Natural killer cell (primary cell): ENCODE measurements around the gene TPST1. TPM values are rescaled to one million over a fixed set of nuclear protein-coding genes. Genes with fewer than 3 reads are reported as not detected.

Source experiments
- ATAC-seq, 3 donors: fragments of 150-1000 bp in 2 of 3; fragments of 200-7000 bp in 1 of 3; cut with Tn5 transposase; 1 replicate in 1 of 3; 2 replicates in 2 of 3; pipeline ENCODE4 v1.10.0; 2021; ENCODE audit warnings: mild to moderate bottlenecking in 2 of 3, moderate library complexity in 2 of 3
- DNase-seq, 2 donors: peaks; one replicate each; pipeline versions ENCODE4 v3.0.0 to v3.0.0-alpha.2; 2013 to 2021; ENCODE audit warnings: mixed read lengths in 1 of 2
- H3K27ac ChIP-seq: one replicate; pipeline ENCODE4 v1.5.1; 2013; ENCODE audit warnings: mild to moderate bottlenecking, low read length
- H3K27me3 ChIP-seq: one replicate; pipeline ENCODE4 v1.6.1; 2013; ENCODE audit warnings: low read length; ENCODE audit not compliant: control insufficient read depth, insufficient read depth
- H3K36me3 ChIP-seq: one replicate; pipeline ENCODE4 v1.6.1; 2013; ENCODE audit warnings: low read length; ENCODE audit not compliant: control insufficient read depth, insufficient read depth
- H3K4me1 ChIP-seq: one replicate; pipeline ENCODE4 v1.6.1; 2013; ENCODE audit warnings: low read length; ENCODE audit not compliant: control insufficient read depth, insufficient read depth
- H3K4me3 ChIP-seq: one replicate; pipeline ENCODE4 v1.5.1; 2013; ENCODE audit warnings: low read length
- H3K9me3 ChIP-seq: one replicate; pipeline ENCODE4 v1.6.1; 2013; ENCODE audit warnings: low read length; ENCODE audit not compliant: control insufficient read depth, insufficient read depth
- H3K27ac Mint-ChIP-seq, 2 donors: one replicate each; pipeline ENCODE4 v1.8.0; 2022; ENCODE audit warnings: mild to moderate bottlenecking in 2 of 2, mixed read lengths in 2 of 2, moderate library complexity in 1 of 2
- H3K27me3 Mint-ChIP-seq, 2 donors: one replicate each; pipeline ENCODE4 v1.8.0; 2022; ENCODE audit warnings: low read depth in 2 of 2, mixed read lengths in 2 of 2
- H3K36me3 Mint-ChIP-seq: one replicate; pipeline ENCODE4 v1.8.0; 2022; ENCODE audit warnings: mixed read lengths
- H3K4me1 Mint-ChIP-seq, 2 donors: one replicate each; pipeline ENCODE4 v1.8.0; 2022; ENCODE audit warnings: mixed read lengths in 2 of 2
- H3K4me3 Mint-ChIP-seq: one replicate; pipeline ENCODE4 v1.8.0; 2022; ENCODE audit warnings: mild to moderate bottlenecking, moderate library complexity, mixed read lengths
- H3K9me3 Mint-ChIP-seq, 2 donors: one replicate each; pipeline ENCODE4 v1.8.0; 2022; ENCODE audit warnings: mixed read lengths in 2 of 2
- WGBS: methylation state at CpG from one replicate; pipeline ENCODE4 v1.1.7; 2013; ENCODE audit warnings: missing lambda C conversion rate; ENCODE audit not compliant: insufficient coverage; 5-methylcytosine and 5-hydroxymethylcytosine counted together
- intact Hi-C: fragments of 100-400 bp; cut with micrococcal nuclease; formaldehyde crosslinking; loops from one replicate; pipeline ENCODE4 v1.14.2; 2022
- total RNA-seq, 4 donors: library from RNA; stranded (reverse); fragments of 120-200 nt in 1 of 4; gene quantifications; one replicate each; pipeline versions ENCODE4 v1.2.3 to v1.2.4, GENCODE V29; 2013 to 2022
- TF ChIP-seq, protein P1 (sequence below): fragments of 200-600 bp; IDR thresholded peaks from one replicate; pipeline ENCODE4 v1.8.0; 2022; ENCODE audit warnings: antibody characterized with exemption

The TPST1 gene
- total RNA-seq, 3 donors from 2014 or later (not counting 1 experiment from before 2014, with no cell fraction given): 10.4 to 17.3 (median 14.3) TPM

DNA sequence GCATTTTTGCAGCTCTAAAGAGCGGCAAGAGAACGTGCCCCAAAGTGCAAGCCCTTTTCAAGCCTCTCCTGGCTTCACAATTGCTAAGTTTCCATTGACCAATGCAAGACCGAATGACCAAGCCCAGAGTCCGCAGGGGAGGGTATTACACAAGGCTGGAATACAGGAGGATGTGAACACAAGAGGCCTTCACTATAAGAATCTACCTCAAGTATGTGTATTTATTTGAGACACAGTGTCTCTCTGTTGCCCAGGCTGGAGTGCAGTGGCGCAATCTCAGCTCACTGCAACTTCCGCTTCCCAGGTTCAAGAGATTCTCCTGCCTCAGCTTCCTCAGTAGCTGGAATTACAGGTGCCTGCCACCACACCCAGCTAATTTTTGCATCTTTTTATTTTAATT, 22.2 kb upstream of the TPST1 start:
- H3K27ac Mint-ChIP-seq: no peak overlapping the region
- H3K4me1 Mint-ChIP-seq: no peaks in the 10 kb centered on the region
- no peaks in the 10 kb centered on the region for H3K27me3 Mint-ChIP-seq
- Histone ChIP-seq H3K9me3 (no peaks in the 10 kb centered on the region), H3K27ac (no peak overlapping the region), H3K4me3 (no peak overlapping the region), H3K4me1 (no peaks in the 10 kb centered on the region), H3K36me3 (no peaks in the 10 kb centered on the region), H3K27me3 (no peaks in the 10 kb centered on the region)
- TF ChIP-seq, protein P1, sequence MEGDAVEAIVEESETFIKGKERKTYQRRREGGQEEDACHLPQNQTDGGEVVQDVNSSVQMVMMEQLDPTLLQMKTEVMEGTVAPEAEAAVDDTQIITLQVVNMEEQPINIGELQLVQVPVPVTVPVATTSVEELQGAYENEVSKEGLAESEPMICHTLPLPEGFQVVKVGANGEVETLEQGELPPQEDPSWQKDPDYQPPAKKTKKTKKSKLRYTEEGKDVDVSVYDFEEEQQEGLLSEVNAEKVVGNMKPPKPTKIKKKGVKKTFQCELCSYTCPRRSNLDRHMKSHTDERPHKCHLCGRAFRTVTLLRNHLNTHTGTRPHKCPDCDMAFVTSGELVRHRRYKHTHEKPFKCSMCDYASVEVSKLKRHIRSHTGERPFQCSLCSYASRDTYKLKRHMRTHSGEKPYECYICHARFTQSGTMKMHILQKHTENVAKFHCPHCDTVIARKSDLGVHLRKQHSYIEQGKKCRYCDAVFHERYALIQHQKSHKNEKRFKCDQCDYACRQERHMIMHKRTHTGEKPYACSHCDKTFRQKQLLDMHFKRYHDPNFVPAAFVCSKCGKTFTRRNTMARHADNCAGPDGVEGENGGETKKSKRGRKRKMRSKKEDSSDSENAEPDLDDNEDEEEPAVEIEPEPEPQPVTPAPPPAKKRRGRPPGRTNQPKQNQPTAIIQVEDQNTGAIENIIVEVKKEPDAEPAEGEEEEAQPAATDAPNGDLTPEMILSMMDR: no peak
- no peaks in the 10 kb centered on the region for H3K36me3 Mint-ChIP-seq
- no peak for ATAC-seq
- intact Hi-C loops: no loop called here
- no peak overlapping the region for H3K4me3 Mint-ChIP-seq
- WGBS: 97% methylated on average over 6 of the region's 6 CpGs
- no peaks in the 10 kb centered on the region for H3K9me3 Mint-ChIP-seq
- DNase-seq: no peak

DNA sequence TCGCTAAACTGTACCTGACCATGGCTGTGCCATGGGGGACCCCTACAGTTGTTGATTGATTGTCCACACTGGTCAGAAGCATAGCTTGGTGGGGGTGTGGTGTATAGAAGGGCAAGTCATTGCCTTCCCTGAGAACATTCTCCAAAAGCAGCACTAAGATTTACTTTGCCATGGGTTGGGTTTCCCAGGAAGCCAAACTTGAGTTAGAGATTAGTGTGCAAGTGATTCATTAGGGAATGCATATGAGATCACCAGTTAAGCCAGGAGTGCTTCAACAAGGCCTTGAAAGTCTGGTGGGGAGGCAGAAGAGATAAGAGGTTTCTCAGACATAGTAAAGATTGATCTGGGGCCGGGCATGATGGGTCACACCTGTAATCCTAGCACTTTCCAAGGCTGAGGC, 21.4 kb upstream of the TPST1 start:
- H3K27ac Mint-ChIP-seq: no peak overlapping the region
- no peaks in the 10 kb centered on the region for H3K27me3 ChIP-seq

DNA sequence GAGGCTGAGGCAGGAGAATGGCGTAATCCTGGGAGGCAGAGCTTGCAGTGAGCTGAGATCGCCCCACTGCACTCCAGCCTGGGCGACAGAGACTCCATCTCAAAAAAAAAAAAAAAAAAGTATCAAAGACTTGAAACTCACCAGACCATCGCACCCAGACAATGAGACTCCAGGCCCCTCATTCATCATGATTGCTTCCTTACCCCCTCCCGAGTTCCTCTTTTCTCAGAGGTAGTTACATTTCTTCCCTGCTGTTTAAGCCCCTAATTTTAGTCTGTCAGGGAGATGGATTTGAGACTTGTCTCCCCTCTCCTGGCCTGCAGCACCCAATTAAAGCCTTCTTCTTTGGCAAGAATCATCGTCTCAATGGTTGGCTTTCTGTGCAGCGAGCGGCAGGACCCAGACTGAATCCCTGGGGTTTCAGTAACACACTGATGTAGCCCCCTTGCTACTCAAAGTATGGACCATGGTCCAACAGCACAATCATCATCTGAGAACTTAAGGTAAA, 19.4 kb upstream of the TPST1 start:
- H3K4me3 Mint-ChIP-seq: no peak overlapping the region

More for the DNA sequence above, 21.4 kb upstream of the TPST1 start:
- H3K36me3 Mint-ChIP-seq: no peaks in the 10 kb centered on the region
- ATAC-seq: no peak
- TF ChIP-seq, protein P1: no peak
- Histone ChIP-seq H3K9me3 (no peaks in the 10 kb centered on the region), H3K4me3 (no peak overlapping the region), H3K27ac (no peak overlapping the region), H3K36me3 (no peaks in the 10 kb centered on the region), H3K4me1 (no peaks in the 10 kb centered on the region)
- H3K4me1 Mint-ChIP-seq: no peaks in the 10 kb centered on the region
- WGBS: 92% methylated on average over 2 of the region's 2 CpGs
- no peak for DNase-seq
- intact Hi-C loops: no loop called here
- H3K9me3 Mint-ChIP-seq: no peaks in the 10 kb centered on the region
- H3K4me3 Mint-ChIP-seq: no peak overlapping the region
- no peaks in the 10 kb centered on the region for H3K27me3 Mint-ChIP-seq

More for the DNA sequence above, 19.4 kb upstream of the TPST1 start:
- H3K36me3 Mint-ChIP-seq: no peaks in the 10 kb centered on the region
- no peaks in the 10 kb centered on the region for H3K4me1 ChIP-seq
- H3K27ac Mint-ChIP-seq: no peak overlapping the region
- H3K27ac ChIP-seq: no peak overlapping the region
- no peaks in the 10 kb centered on the region for H3K36me3 ChIP-seq
- no peaks in the 10 kb centered on the region for H3K9me3 ChIP-seq
- no peaks in the 10 kb centered on the region for H3K9me3 Mint-ChIP-seq
- intact Hi-C loops: no loop called here
- WGBS: 91% methylated on average over 7 of the region's 8 CpGs
- no peaks in the 10 kb centered on the region for H3K27me3 Mint-ChIP-seq
- H3K4me1 Mint-ChIP-seq: no peaks in the 10 kb centered on the region
- TF ChIP-seq, protein P1: no peak
- no peak overlapping the region for H3K4me3 ChIP-seq
- DNase-seq (no peak), ATAC-seq (no peak)
- H3K27me3 ChIP-seq: no peaks in the 10 kb centered on the region
